HEK293 (cell line): ENCODE results near the gene ZNF524.

Experiments
- CTCF ChIA-PET: fragments of 350-600 bp; formaldehyde crosslinking; extraction: SDS; loops from one replicate; lab custom pipeline; 2021; ENCODE audit warnings: antibody characterized with exemption; lab: Yijun Ruan, JAX
- POLR2A ChIA-PET: fragments of 300-600 bp; formaldehyde crosslinking; extraction: SDS; loops from one replicate; lab custom pipeline; 2020; ENCODE audit warnings: antibody characterized with exemption, inconsistent platforms; lab: Yijun Ruan, JAX
- H3K27ac ChIP-seq: fragments of 200-500 bp; sonication (Bioruptor generic); 2 replicates; pipeline ENCODE4 v1.5.1; 2014; ENCODE audit warnings: low read depth, low read length, control low read depth, inconsistent platforms; ENCODE audit errors: extremely low read depth
- H3K36me3 ChIP-seq, 2 experiments: fragments of 200-500 bp in 1 of 2; sonication (Bioruptor generic) in 1 of 2; 1 replicate in 1 of 2; 2 replicates in 1 of 2; pipeline ENCODE4 v1.5.1; 2014 to 2017; ENCODE audit warnings: inconsistent platforms in 2 of 2, low read length in 2 of 2; ENCODE audit not compliant: control insufficient read depth in 2 of 2, insufficient read depth in 1 of 2
- H3K4me1 ChIP-seq: fragments of 200-500 bp; sonication (Bioruptor generic); 2 replicates; pipeline ENCODE4 v1.5.1; 2014; ENCODE audit warnings: mild to moderate bottlenecking, low read length, inconsistent platforms; ENCODE audit not compliant: control insufficient read depth, insufficient read depth
- H3K4me3 ChIP-seq: 2 replicates; pipeline ENCODE4 v1.5.1; 2011; ENCODE audit warnings: low read depth, mild to moderate bottlenecking, control low read depth, low read length, moderate library complexity
- H3K9me3 ChIP-seq: fragments of 200-500 bp; sonication (Bioruptor generic); 2 replicates; pipeline ENCODE4 v1.5.1; 2014; ENCODE audit warnings: low read depth, low read length, inconsistent platforms; ENCODE audit not compliant: control insufficient read depth, insufficient read depth
- HOXC10 ChIP-seq: sonication (generic); formaldehyde crosslinking; IDR thresholded peaks from 2 replicates; pipeline ENCODE4 v1.8.1; 2023; ENCODE audit warnings: mild to moderate bottlenecking, missing genetic modification reagents
- MZF1 ChIP-seq: fragments of 450-650 bp; formaldehyde crosslinking; IDR thresholded peaks from 2 replicates; pipeline ENCODE4 v1.5.1; 2017; ENCODE audit warnings: missing biosample characterization, missing genetic modification characterization, borderline replicate concordance
- PRDM2 ChIP-seq: fragments of 450-650 bp; formaldehyde crosslinking; IDR thresholded peaks from 2 replicates; pipeline ENCODE4 v1.5.1; 2016; ENCODE audit warnings: missing biosample characterization, missing genetic modification characterization, borderline replicate concordance
- RBAK ChIP-seq: fragments of 450-650 bp; formaldehyde crosslinking; IDR thresholded peaks from 2 replicates; pipeline ENCODE4 v1.5.1; 2016; ENCODE audit warnings: missing biosample characterization, missing genetic modification characterization
- SP7 ChIP-seq: fragments of 450-650 bp; formaldehyde crosslinking; IDR thresholded peaks from 2 replicates; pipeline ENCODE4 v1.5.1; 2016; ENCODE audit warnings: missing biosample characterization, missing genetic modification characterization
- ZBTB1 ChIP-seq: fragments of 450-650 bp; formaldehyde crosslinking; IDR thresholded peaks from 2 replicates; pipeline ENCODE4 v1.5.1; 2016; ENCODE audit warnings: missing biosample characterization, missing genetic modification characterization
- ZFP3 ChIP-seq: fragments of 450-650 bp; formaldehyde crosslinking; IDR thresholded peaks from 2 replicates; pipeline ENCODE4 v1.5.1; 2016; ENCODE audit warnings: low read depth, missing biosample characterization, missing genetic modification characterization
- ZFP37 ChIP-seq: fragments of 450-650 bp; formaldehyde crosslinking; IDR thresholded peaks from 2 replicates; pipeline ENCODE4 v1.5.1; 2016; ENCODE audit warnings: missing biosample characterization, missing genetic modification characterization
- ZFP41 ChIP-seq: fragments of 450-650 bp; formaldehyde crosslinking; IDR thresholded peaks from 2 replicates; pipeline ENCODE4 v1.5.1; 2016; ENCODE audit warnings: missing biosample characterization, missing genetic modification characterization, borderline replicate concordance
- ZNF10 ChIP-seq: fragments of 450-650 bp; formaldehyde crosslinking; IDR thresholded peaks from 2 replicates; pipeline ENCODE4 v1.5.1; 2017; ENCODE audit warnings: missing biosample characterization, missing genetic modification characterization
- ZNF138 ChIP-seq: fragments of 450-650 bp; formaldehyde crosslinking; IDR thresholded peaks from 2 replicates; pipeline ENCODE4 v1.5.1; 2016; ENCODE audit warnings: missing biosample characterization, missing genetic modification characterization, borderline replicate concordance
- ZNF202 ChIP-seq: fragments of 450-650 bp; formaldehyde crosslinking; IDR thresholded peaks from 2 replicates; pipeline ENCODE4 v1.5.1; 2016; ENCODE audit warnings: missing biosample characterization, missing genetic modification characterization, borderline replicate concordance
- ZNF274 ChIP-seq, 2 experiments: fragments of 200-500 bp in 1 of 2; fragments of 450-650 bp in 1 of 2; sonication (Bioruptor generic) in 1 of 2; formaldehyde crosslinking in 1 of 2; IDR thresholded peaks; 2 replicates each; pipeline versions ENCODE4 v1.5.1 to v1.6.1; 2014 to 2016; ENCODE audit warnings: borderline replicate concordance in 1 of 2, inconsistent platforms in 1 of 2, low read length in 1 of 2, missing biosample characterization in 1 of 2, missing genetic modification characterization in 1 of 2
- ZNF529 ChIP-seq: fragments of 450-650 bp; formaldehyde crosslinking; IDR thresholded peaks from 2 replicates; pipeline ENCODE4 v1.5.1; 2017; ENCODE audit warnings: missing genetic modification characterization, missing biosample characterization; ENCODE audit not compliant: insufficient replicate concordance
- ZNF571 ChIP-seq: fragments of 450-650 bp; formaldehyde crosslinking; IDR thresholded peaks from 2 replicates; pipeline ENCODE4 v1.5.0; 2017; ENCODE audit warnings: missing biosample characterization, missing genetic modification characterization
- ZNF704 ChIP-seq: fragments of 450-650 bp; formaldehyde crosslinking; IDR thresholded peaks from 2 replicates; pipeline ENCODE4 v1.5.1; 2016; ENCODE audit warnings: missing biosample characterization, missing genetic modification characterization
- TF ChIP-seq, protein P1 (sequence below): fragments of 450-650 bp; formaldehyde crosslinking; IDR thresholded peaks from 2 replicates; pipeline ENCODE4 v1.5.1; 2016; ENCODE audit warnings: missing biosample characterization, missing genetic modification characterization, borderline replicate concordance
- TF ChIP-seq, protein P2 (sequence below): fragments of 450-650 bp; formaldehyde crosslinking; IDR thresholded peaks from 2 replicates; pipeline ENCODE4 v1.5.1; 2016; ENCODE audit warnings: missing biosample characterization, missing genetic modification characterization
- TF ChIP-seq, protein P3 (sequence below): fragments of 450-650 bp; formaldehyde crosslinking; IDR thresholded peaks from 2 replicates; pipeline ENCODE4 v1.5.1; 2016; ENCODE audit warnings: missing biosample characterization, missing genetic modification characterization
- TF ChIP-seq, protein P4 (sequence below): fragments of 450-650 bp; formaldehyde crosslinking; IDR thresholded peaks from 2 replicates; pipeline ENCODE4 v1.5.1; 2016; ENCODE audit warnings: missing biosample characterization, missing genetic modification characterization

The ZNF524 gene

GRCh38 chr19:55586976-55587668 is 13.0 kb upstream of the ZNF524 start (continued):
- TF ChIP-seq ZFP37 (tag by site-specific recombination) (no peak), RBAK (tag by site-specific recombination) (no peak), ZNF138 (tag by site-specific recombination) (no peak), ZNF571 (tag by site-specific recombination) (no peak), HOXC10 (CRISPR knock-in tag) (no peak)

DNA sequence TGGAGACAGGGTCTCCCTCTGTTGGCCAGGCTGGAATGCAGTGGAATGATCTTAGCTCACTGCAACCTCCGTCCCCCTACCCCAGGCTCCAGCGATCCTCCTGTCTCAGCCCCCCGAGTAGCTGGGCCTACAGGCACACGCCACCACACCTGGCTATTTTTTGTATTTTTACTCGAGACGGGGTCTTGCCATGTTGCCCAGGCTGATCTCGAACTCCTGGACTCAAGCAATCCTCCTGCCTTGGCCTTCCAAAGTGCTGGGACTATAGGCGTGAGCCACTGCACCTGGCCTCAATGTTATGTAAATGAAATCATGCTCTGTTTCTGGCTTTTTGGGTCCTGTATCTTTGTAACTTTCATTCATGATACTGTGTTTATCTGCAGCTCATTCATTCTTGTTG is 11.3 kb upstream of the ZNF524 start:
- no peak overlapping the region for H3K4me3 ChIP-seq
- H3K4me1 ChIP-seq, result peaks cover 11% of the 10 kb centered on the region
- H3K9me3 ChIP-seq, result no peaks in the 10 kb centered on the region
- ChIA-PET CTCF (interaction anchor here (0.6 to 1.9 kb wide), 4 partner anchors 16 to 122 kb away, joined by 3 to 6 read pairs (median 4); no protein-coding TSS in a partner anchor), POLR2A (interaction anchor here (0.7 to 6.9 kb wide), 6 partner anchors 10 to 384 kb away, joined by 3 to 71 read pairs (median 4); partner anchors contain the start of genes FIZ1, U2AF2, ZNF524 and ZNF865)
- H3K36me3 ChIP-seq, result peaks cover under 1 to 9% of the 10 kb centered on the region in 2 experiments; a peak in 2 of 3 replicates
- no peak overlapping the region for H3K27ac ChIP-seq
- TF ChIP-seq, protein P1, sequence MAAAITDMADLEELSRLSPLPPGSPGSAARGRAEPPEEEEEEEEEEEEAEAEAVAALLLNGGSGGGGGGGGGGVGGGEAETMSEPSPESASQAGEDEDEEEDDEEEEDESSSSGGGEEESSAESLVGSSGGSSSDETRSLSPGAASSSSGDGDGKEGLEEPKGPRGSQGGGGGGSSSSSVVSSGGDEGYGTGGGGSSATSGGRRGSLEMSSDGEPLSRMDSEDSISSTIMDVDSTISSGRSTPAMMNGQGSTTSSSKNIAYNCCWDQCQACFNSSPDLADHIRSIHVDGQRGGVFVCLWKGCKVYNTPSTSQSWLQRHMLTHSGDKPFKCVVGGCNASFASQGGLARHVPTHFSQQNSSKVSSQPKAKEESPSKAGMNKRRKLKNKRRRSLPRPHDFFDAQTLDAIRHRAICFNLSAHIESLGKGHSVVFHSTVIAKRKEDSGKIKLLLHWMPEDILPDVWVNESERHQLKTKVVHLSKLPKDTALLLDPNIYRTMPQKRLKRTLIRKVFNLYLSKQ (tag by site-specific recombination), result no peak
- no peak for TF ChIP-seq ZNF704 (tag by site-specific recombination)
- no peak for TF ChIP-seq ZNF529 (tag by site-specific recombination)
- TF ChIP-seq ZFP41 (tag by site-specific recombination), result no peak
- TF ChIP-seq ZBTB1, result no peak
- TF ChIP-seq, protein P2, sequence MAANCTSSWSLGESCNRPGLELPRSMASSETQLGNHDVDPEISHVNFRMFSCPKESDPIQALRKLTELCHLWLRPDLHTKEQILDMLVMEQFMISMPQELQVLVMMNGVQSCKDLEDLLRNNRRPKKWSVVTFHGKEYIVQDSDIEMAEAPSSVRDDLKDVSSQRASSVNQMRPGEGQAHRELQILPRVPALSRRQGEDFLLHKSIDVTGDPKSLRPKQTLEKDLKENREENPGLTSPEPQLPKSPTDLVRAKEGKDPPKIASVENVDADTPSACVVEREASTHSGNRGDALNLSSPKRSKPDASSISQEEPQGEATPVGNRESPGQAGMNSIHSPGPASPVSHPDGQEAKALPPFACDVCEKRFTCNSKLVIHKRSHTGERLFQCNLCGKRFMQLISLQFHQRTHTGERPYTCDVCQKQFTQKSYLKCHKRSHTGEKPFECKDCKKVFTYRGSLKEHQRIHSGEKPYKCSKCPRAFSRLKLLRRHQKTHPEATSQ (tag by site-specific recombination), result no peak
- TF ChIP-seq ZNF10 (tag by site-specific recombination), result no peak
- no peak for TF ChIP-seq ZNF202 (tag by site-specific recombination)
- TF ChIP-seq ZFP3 (tag by site-specific recombination), result no peak
- TF ChIP-seq, protein P3, sequence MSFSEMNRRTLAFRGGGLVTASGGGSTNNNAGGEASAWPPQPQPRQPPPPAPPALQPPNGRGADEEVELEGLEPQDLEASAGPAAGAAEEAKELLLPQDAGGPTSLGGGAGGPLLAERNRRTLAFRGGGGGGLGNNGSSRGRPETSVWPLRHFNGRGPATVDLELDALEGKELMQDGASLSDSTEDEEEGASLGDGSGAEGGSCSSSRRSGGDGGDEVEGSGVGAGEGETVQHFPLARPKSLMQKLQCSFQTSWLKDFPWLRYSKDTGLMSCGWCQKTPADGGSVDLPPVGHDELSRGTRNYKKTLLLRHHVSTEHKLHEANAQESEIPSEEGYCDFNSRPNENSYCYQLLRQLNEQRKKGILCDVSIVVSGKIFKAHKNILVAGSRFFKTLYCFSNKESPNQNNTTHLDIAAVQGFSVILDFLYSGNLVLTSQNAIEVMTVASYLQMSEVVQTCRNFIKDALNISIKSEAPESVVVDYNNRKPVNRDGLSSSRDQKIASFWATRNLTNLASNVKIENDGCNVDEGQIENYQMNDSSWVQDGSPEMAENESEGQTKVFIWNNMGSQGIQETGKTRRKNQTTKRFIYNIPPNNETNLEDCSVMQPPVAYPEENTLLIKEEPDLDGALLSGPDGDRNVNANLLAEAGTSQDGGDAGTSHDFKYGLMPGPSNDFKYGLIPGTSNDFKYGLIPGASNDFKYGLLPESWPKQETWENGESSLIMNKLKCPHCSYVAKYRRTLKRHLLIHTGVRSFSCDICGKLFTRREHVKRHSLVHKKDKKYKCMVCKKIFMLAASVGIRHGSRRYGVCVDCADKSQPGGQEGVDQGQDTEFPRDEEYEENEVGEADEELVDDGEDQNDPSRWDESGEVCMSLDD (tag by site-specific recombination), result no peak
- TF ChIP-seq MZF1 (tag by site-specific recombination), result no peak
- TF ChIP-seq SP7 (tag by site-specific recombination), result no peak
- TF ChIP-seq, protein P4, sequence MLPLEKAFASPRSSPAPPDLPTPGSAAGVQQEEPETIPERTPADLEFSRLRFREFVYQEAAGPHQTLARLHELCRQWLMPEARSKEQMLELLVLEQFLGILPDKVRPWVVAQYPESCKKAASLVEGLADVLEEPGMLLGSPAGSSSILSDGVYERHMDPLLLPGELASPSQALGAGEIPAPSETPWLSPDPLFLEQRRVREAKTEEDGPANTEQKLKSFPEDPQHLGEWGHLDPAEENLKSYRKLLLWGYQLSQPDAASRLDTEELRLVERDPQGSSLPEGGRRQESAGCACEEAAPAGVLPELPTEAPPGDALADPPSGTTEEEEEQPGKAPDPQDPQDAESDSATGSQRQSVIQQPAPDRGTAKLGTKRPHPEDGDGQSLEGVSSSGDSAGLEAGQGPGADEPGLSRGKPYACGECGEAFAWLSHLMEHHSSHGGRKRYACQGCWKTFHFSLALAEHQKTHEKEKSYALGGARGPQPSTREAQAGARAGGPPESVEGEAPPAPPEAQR (tag by site-specific recombination), result no peak
- no peak for TF ChIP-seq ZNF274 (IDR thresholded peaks at IDR 0.05; ENCODE audit: low read length)
- TF ChIP-seq ZNF274 (tag by site-specific recombination; IDR thresholded peaks at IDR 0.05; ENCODE audit: borderline replicate concordance), result no peak
- no peak for TF ChIP-seq PRDM2 (tag by site-specific recombination)
